Endothelial cell of umbilical vein (primary cell): ENCODE results near the gene ACOX3. TPM values are rescaled to one million over a fixed set of nuclear protein-coding genes. Genes with fewer than 3 reads are reported as not detected.

Experiments
- BruUV-seq: library from RNA; stranded (reverse); fragments of 400-500 nt; replicated peaks from 2 replicates; lab custom pipeline; 2021; lab: Mats Ljungman, UMichigan
- CTCF ChIA-PET: fragments of 300-600, 350-600 bp; sonication (Branson Sonifier 250); formaldehyde crosslinking; loops from one replicate; lab custom pipeline; 2021; ENCODE audit warnings: antibody characterized with exemption, inconsistent platforms; lab: Charles Lee
- POLR2A ChIA-PET: fragments of 300-600, 350-600 bp; sonication (Branson Sonifier 250); formaldehyde crosslinking; loops from one replicate; lab custom pipeline; 2021; ENCODE audit warnings: antibody characterized with exemption, inconsistent platforms; lab: Charles Lee
- DNase-seq: peaks from one replicate; pipeline ENCODE4 v3.0.0-alpha.2; 2011; ENCODE audit warnings: low read depth, low spot score
- FAIRE-seq: peaks from 2 replicates; lab custom pipeline; 2011; peaks lifted over from hg19 to GRCh38; lab: Jason Lieb, UNC
- H2AFZ ChIP-seq: 2 replicates; pipeline ENCODE4 v1.6.0; 2012; ENCODE audit warnings: low read depth, low read length, control low read depth, inconsistent platforms
- H3K27ac ChIP-seq: 2 replicates; pipeline ENCODE4 v1.5.1; 2011; ENCODE audit warnings: low read depth, mild to moderate bottlenecking, control low read depth, low read length, moderate library complexity; ENCODE audit not compliant: insufficient read depth
- H3K27me3 ChIP-seq, 2 experiments: 2 replicates each; pipeline versions ENCODE4 v1.6.0 to v1.6.1; 2011; ENCODE audit warnings: low read length in 2 of 2, mixed read lengths in 1 of 2; ENCODE audit not compliant: control insufficient read depth in 2 of 2, insufficient read depth in 2 of 2
- H3K36me3 ChIP-seq, 2 experiments: 2 replicates in 1 of 2; 3 replicates in 1 of 2; pipeline ENCODE4 v1.5.1; 2011; ENCODE audit warnings: low read length in 2 of 2, mild to moderate bottlenecking in 1 of 2, moderate library complexity in 1 of 2; ENCODE audit not compliant: control insufficient read depth in 2 of 2, insufficient read depth in 2 of 2; ENCODE audit errors: extremely low read depth in 1 of 2
- H3K4me1 ChIP-seq: 3 replicates; pipeline ENCODE4 v1.5.1; 2011; ENCODE audit warnings: mild to moderate bottlenecking, low read length; ENCODE audit not compliant: control insufficient read depth, insufficient read depth; ENCODE audit errors: extremely low read depth
- H3K4me2 ChIP-seq: 2 replicates; pipeline ENCODE4 v1.6.1; 2011; ENCODE audit warnings: low read length, control low read depth, mixed read lengths; ENCODE audit not compliant: insufficient read depth
- H3K4me3 ChIP-seq, 3 experiments: fragments of 200-600 bp in 1 of 3; sonication (generic), shearing (Covaris generic) in 1 of 3; replicated peaks in 1 of 3; 2 replicates each; pipeline ENCODE4 v1.5.1; 2011 to 2016; ENCODE audit warnings: control low read depth in 3 of 3, low read length in 3 of 3, mild to moderate bottlenecking in 2 of 3, inconsistent platforms in 1 of 3, low read depth in 1 of 3, moderate library complexity in 1 of 3; ENCODE audit not compliant: insufficient read depth in 1 of 3
- H3K79me2 ChIP-seq: 2 replicates; pipeline ENCODE4 v1.6.0; 2012; ENCODE audit warnings: low read length, inconsistent platforms; ENCODE audit not compliant: control insufficient read depth, insufficient read depth
- H3K9ac ChIP-seq: replicated peaks from 2 replicates; pipeline ENCODE3; 2011; ENCODE audit warnings: low read length, control low read depth; ENCODE audit not compliant: insufficient read depth; ENCODE audit errors: extremely low read depth
- H3K9me1 ChIP-seq: replicated peaks from 3 replicates; pipeline ENCODE4 v1.6.0; 2011; ENCODE audit warnings: mild to moderate bottlenecking, low read length; ENCODE audit not compliant: control insufficient read depth, insufficient read depth; ENCODE audit errors: extremely low read depth
- H3K9me3 ChIP-seq: replicated peaks from 2 replicates; pipeline ENCODE4 v1.5.1; 2012; ENCODE audit warnings: low read length, inconsistent platforms; ENCODE audit not compliant: control insufficient read depth, insufficient read depth
- H4K20me1 ChIP-seq: replicated peaks from 2 replicates; pipeline ENCODE3; 2011; ENCODE audit warnings: mild to moderate bottlenecking, low read length; ENCODE audit not compliant: control insufficient read depth, insufficient read depth; ENCODE audit errors: extremely low read depth
- EZH2 ChIP-seq: IDR thresholded peaks from 2 replicates; pipeline ENCODE4 v1.6.1; 2012; ENCODE audit warnings: borderline replicate concordance, low read depth, mild to moderate bottlenecking, moderate library complexity, low read length, inconsistent platforms; ENCODE audit not compliant: severe bottlenecking
- FOS ChIP-seq: IDR thresholded peaks from 2 replicates; pipeline ENCODE4 v1.6.1; 2011; ENCODE audit warnings: mild to moderate bottlenecking, low read length, moderate library complexity, borderline replicate concordance; ENCODE audit not compliant: insufficient read depth
- GATA2 ChIP-seq: IDR thresholded peaks from 2 replicates; pipeline ENCODE4 v1.7.0; 2011; ENCODE audit warnings: low read depth, mild to moderate bottlenecking, moderate library complexity, mixed read lengths, low read length; ENCODE audit not compliant: insufficient read length, insufficient read depth
- JUN ChIP-seq: IDR thresholded peaks from 2 replicates; pipeline ENCODE4 v1.6.1; 2011; ENCODE audit warnings: borderline replicate concordance, low read depth; ENCODE audit not compliant: insufficient read length, insufficient read depth
- MYC ChIP-seq: IDR thresholded peaks from one replicate; pipeline ENCODE4 v1.6.1; 2011; ENCODE audit warnings: mild to moderate bottlenecking, low read depth, low read length
- POLR2A ChIP-seq: IDR thresholded peaks from 2 replicates; pipeline ENCODE4 v1.6.1; 2012; ENCODE audit warnings: low read depth, mild to moderate bottlenecking, control low read depth, low read length
- POLR2AphosphoS5 ChIP-seq: IDR thresholded peaks from 2 replicates; pipeline ENCODE4 v1.6.1; 2012; ENCODE audit warnings: low read depth, mild to moderate bottlenecking, control low read depth, low read length, moderate library complexity; ENCODE audit not compliant: insufficient read depth
- dilution Hi-C: fragments of 300-500 bp; cut with MboI; formaldehyde crosslinking; loops from one replicate; pipeline ENCODE4 v1.15.0; 2019; ENCODE audit warnings: low sequenced_read_pairs; ENCODE audit not compliant: extremely low pct_ligation_motif_present
- intact Hi-C: fragments of 100-400 bp; cut with micrococcal nuclease; formaldehyde crosslinking; loops from one replicate; pipeline ENCODE4 v1.10.0; 2022
- polyA plus RNA-seq, 4 experiments: library from polyadenylated mRNA; depleted of rRNA in 3 of 4; stranded (reverse) in 3 of 4; unstranded in 1 of 4; fragments of >200 nt; gene quantifications; 2 replicates each; pipeline versions ENCODE4 v1.2.1 to v1.2.3, GENCODE V29; 2011 to 2012; ENCODE audit warnings: missing spikeins in 1 of 4
- total RNA-seq: library from RNA; stranded (reverse); gene quantifications from 2 replicates; pipeline ENCODE4 v1.2.3, GENCODE V29; 2021
- TF ChIP-seq, protein P1 (sequence below): IDR thresholded peaks from 2 replicates; pipeline ENCODE4 v1.6.1; 2011; ENCODE audit not compliant: insufficient read depth, insufficient read length
- TF ChIP-seq, protein P2 (sequence below), 2 donors: IDR thresholded peaks; 1 replicate in 1 of 2; 2 replicates in 1 of 2; pipeline ENCODE4 v1.5.1; 2011; ENCODE audit warnings: low read length in 2 of 2, mild to moderate bottlenecking in 2 of 2, moderate library complexity in 2 of 2, control low read depth in 1 of 2, inconsistent platforms in 1 of 2, low read depth in 1 of 2; ENCODE audit not compliant: insufficient read depth in 1 of 2; ENCODE audit errors: extremely low read depth in 1 of 2

Gene ACOX3
- total and polyA plus RNA-seq, 2 donors (not counting 3 experiments of a cell fraction or from before 2014, with no cell fraction given): 13.0 to 26.3 TPM

DNA sequence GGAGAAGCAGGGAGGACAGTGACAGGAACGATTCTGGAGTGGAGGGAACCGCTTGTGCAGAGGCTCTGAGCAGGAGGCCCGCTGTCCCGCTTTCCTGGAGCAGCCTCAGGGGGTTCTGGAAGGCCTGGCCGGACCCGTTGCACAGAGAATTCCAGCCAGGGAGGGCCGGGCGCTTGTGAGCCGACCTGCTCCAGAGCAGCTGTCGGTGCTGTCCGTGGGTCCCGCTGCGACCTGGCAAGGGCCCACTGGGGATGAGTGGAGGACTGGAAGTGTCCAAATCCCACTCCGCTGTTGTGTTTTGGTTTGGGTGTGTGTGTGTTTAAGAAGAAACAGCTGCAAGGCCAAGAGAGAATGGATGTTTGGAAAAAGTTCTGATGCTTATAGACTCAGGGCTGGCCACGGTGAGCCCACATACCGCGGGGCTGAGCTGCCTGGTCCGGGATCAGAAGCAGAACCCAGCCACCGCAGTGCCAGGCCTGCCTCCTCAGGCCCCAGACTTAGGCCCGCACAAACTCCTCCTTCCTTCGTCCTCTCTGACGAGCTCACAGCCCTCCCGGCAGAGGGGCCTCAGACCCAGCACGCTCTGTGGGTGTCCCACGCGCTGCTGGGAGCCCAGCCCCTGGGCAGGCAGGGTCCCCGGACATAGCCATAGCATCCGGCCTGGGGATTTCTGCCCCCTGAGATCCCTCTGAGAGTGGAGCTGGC is 97.1 kb downstream of the ACOX3 start:
- Histone ChIP-seq H3K36me3 (no peaks in the 10 kb centered on the region), H3K9me3 (no peaks in the 10 kb centered on the region), H4K20me1 (no peaks in the 10 kb centered on the region), H3K9ac (no peak overlapping the region), H3K4me3 (no peak overlapping the region), H3K27ac (no peak overlapping the region), H2AFZ (no peak overlapping the region), H3K9me1 (no peaks in the 10 kb centered on the region), H3K79me2 (no peaks in the 10 kb centered on the region), H3K4me2 (no peak overlapping the region), H3K4me1 (no peaks in the 10 kb centered on the region), H3K27me3 (peaks cover 3 to 5% of the 10 kb centered on the region in 2 experiments)
- intact Hi-C loops: loop anchor here (2.0 kb wide), 1 partner anchor 77 kb away; no protein-coding TSS in a partner anchor
- dilution Hi-C loops: no loop called here
- no TSS peak for BruUV-seq
- TF ChIP-seq MYC (no peak), EZH2 (no peak), POLR2AphosphoS5 (no peak), GATA2 (no peak), POLR2A (no peak), JUN (no peak), FOS (no peak)
- TF ChIP-seq, protein P1, sequence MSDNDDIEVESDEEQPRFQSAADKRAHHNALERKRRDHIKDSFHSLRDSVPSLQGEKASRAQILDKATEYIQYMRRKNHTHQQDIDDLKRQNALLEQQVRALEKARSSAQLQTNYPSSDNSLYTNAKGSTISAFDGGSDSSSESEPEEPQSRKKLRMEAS: no peak
- TF ChIP-seq, protein P2, sequence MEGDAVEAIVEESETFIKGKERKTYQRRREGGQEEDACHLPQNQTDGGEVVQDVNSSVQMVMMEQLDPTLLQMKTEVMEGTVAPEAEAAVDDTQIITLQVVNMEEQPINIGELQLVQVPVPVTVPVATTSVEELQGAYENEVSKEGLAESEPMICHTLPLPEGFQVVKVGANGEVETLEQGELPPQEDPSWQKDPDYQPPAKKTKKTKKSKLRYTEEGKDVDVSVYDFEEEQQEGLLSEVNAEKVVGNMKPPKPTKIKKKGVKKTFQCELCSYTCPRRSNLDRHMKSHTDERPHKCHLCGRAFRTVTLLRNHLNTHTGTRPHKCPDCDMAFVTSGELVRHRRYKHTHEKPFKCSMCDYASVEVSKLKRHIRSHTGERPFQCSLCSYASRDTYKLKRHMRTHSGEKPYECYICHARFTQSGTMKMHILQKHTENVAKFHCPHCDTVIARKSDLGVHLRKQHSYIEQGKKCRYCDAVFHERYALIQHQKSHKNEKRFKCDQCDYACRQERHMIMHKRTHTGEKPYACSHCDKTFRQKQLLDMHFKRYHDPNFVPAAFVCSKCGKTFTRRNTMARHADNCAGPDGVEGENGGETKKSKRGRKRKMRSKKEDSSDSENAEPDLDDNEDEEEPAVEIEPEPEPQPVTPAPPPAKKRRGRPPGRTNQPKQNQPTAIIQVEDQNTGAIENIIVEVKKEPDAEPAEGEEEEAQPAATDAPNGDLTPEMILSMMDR (IDR thresholded peaks at IDR 0.05; ENCODE audit: extremely low read depth in 1 of 2, insufficient read depth in 1 of 2, low read depth in 1 of 2, low read length in 2 of 2): no peak
- ChIA-PET POLR2A (no interaction called here), CTCF (interaction anchor here (1.0 to 1.6 kb wide), 5 partner anchors 9 to 76 kb away, joined by 3 to 11 read pairs (median 4); no protein-coding TSS in a partner anchor)
- DNase-seq (no peak), FAIRE-seq (no peak)
